ENCODE data around the gene DTX1.

The DTX1 gene

GRCh38 chr12:113055594-113056380 is 743 bp upstream of the DTX1 start:
- DNase-seq = no peak

DNA sequence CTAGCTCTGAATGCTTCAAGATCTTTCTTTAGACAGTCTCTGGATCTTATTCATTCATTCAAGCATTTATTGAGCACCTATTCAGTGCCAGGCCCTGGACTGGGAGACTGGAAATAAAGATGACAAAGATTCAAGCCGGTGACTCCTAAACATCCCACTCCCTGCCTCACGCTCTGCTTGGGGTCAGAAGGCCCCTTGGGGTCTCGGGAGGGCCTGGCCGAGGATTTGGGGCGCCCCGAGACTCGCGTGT is 224 bp upstream of the DTX1 start:
- no peak for DNase-seq

DNA sequence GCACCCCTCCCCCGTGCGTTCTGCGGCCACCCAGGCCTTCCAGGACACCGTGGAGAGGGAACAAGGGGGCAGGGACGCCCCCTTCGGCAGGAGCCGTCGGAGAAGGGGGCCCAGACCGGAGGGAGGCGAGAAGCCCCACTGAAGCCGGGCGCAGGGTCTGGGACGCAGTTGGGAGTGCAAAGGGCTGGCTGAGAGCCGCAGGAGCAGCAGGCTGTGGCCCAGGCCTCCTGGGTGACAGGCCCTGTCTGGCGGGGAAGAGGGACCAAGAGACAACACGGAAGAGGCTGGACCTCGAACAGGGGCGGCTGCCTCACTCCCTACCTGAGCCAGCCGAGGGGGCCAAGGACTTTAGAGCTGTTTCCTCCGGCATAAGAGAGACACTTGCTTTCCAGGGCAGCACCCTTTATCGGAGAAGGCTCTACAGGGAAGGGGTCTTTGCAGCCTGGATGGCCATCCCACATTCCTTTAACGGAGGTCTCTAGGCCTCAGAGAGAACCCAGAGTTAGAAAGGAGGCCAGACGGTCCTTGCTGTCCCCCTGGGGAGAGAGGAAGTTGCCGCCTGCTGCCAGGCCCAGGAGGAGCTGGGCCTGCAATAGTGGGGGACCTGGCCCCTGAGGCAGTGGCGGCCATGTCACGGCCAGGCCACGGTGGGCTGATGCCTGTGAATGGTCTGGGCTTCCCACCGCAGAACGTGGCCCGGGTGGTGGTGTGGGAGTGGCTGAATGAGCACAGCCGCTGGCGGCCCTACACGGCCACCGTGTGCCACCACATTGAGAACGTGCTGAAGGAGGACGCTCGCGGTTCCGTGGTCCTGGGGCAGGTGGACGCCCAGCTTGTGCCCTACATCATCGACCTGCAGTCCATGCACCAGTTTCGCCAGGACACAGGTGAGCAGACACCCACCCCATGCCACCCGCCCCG is 1.3 kb downstream of the DTX1 start:
- DNase-seq = no peak

DNA sequence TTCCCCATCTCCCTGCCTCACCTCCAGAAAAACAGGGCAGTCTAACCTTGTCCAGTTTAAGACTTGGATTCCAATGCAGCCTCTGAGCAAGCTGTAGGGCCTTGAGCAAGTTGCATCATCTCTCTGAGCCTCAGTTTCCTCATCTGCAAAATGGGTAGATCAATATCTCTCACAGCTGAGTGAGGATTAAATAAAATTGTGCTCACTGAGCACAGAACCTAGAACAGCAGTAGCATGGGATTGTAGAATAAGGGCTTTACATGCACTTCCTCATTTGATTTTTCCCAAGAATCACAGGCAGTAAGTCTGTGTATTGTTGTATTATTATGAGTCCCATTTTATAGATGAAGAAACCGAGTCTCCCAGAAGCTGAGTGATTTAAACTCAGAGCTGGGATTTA is 2.0 kb downstream of the DTX1 start:
- no peak for DNase-seq

GRCh38 chr12:113059071-113059595 is 2.6 kb downstream of the DTX1 start:
- no peak for DNase-seq

DNA sequence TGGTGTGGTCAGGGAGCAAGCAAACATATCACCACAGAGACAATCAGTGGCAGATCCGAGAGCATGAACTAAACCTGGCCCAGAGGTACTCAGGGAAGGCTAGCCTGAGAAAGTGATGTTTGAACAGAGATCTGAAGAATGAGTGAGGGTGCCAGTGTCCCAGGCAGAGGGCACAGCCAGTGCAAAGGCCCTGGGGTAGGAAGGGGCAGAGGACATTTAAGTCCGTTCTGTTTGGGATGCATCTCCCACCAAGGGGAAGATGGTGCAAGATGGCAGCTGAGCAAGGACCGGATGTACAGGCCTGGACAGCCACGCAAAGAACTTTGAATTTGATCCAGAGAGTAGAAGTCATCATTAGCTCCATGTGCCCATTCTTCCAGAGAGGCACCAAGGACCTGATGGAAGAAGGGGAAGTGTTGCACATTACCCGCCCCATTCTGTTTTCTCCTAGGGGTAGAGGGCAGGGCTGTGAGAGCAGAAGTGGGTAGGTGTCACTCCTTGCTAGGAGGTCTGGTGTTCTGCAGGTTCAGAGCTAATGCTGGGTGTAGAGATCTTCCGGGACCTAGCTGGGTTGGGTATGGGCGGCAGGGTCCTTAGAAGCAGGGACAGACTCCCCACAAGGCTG is 3.9 kb downstream of the DTX1 start:
- DNase-seq = no peak

DNA sequence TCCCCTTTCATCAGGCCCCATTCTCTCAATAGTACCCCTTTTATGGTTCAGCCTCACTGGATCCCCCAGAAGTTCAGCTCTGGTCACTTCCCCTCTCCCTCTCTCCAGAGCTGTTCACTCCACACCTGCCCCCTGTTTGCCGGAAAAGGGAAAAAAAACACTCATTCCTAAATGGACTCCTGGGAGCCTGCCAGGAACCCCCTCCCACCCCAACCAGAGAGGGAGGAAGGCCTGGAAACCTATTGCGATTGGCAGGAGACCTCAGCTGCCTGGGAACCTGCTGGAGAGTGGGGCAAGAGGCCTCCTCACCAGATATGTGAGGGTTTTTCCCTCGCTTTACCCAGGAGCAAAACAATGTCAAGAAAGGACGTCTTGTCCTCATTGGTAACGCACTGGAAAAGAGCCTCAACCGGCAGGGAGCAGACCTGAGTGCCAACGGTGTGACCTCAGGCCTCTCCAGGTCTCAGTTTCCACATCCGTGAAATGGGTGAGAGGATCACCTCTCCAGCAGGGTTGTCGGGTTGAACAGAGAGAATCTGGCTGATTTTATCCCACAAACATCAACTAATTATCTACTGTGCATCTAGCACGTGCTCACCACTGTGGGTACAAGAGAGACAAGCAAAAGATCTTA is 4.6 kb downstream of the DTX1 start:
- DNase-seq = no peak

DNA sequence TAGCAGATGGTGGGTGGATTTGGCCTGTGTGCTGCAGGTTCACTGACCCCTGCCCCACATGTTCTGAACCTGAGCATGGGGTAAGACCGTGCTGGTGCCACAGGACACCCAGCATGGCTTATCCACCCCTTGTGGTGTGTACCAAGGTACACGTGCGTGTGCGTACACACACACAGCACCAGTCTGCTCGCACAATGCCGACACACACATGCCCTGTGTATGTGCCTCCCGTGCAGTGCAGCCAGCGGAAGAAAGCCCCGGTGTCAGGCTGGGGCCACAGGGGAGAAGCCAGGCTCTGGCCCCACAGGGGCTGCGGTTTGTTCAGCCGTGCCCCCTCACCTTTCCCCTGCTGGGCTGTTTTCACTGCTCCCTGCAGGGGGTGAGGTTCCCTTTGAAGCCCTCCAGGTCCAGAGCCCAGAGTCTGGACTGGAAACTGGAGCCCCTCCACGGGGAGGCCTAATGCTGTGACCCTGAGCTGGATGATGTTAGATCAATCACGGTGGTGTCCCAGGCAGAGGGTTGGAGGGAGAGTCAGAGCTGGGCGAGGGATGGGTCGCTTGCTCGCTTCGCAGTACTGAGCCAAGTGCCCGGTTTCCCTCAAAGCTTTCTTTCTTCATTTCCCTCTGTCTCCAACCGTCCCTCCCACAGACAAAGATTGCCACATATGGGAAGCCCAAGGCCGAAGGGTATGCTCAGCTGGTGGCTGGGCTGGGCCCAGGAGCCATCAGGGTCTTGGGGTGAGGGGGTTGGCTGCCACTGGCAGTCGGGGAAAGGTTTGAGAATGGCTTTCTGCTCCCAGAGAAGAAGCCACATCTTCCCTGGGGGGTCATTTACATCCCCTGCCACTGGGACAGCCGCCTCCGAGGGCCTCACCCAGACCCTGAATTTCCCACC is 6.2 kb downstream of the DTX1 start:
- no peak for DNase-seq

GRCh38 chr12:113063396-113064350 is 7.1 kb downstream of the DTX1 start:
- DNase-seq = no peak

GRCh38 chr12:113064395-113065125 is 8.0 kb downstream of the DTX1 start:
- no peak for DNase-seq

- DNase-seq = no peak
Measured at GRCh38 chr12:113065126-113066007, 8.8 kb downstream of the DTX1 start.

GRCh38 chr12:113066813-113067400 is 10.4 kb downstream of the DTX1 start:
- no peak for DNase-seq

GRCh38 chr12:113067987-113068935 is 11.7 kb downstream of the DTX1 start:
- DNase-seq = no peak

GRCh38 chr12:113069149-113069548 is 12.6 kb downstream of the DTX1 start:
- no peak for DNase-seq

- no peak for DNase-seq
Measured at GRCh38 chr12:113069751-113070116, 13.2 kb downstream of the DTX1 start.

DNA sequence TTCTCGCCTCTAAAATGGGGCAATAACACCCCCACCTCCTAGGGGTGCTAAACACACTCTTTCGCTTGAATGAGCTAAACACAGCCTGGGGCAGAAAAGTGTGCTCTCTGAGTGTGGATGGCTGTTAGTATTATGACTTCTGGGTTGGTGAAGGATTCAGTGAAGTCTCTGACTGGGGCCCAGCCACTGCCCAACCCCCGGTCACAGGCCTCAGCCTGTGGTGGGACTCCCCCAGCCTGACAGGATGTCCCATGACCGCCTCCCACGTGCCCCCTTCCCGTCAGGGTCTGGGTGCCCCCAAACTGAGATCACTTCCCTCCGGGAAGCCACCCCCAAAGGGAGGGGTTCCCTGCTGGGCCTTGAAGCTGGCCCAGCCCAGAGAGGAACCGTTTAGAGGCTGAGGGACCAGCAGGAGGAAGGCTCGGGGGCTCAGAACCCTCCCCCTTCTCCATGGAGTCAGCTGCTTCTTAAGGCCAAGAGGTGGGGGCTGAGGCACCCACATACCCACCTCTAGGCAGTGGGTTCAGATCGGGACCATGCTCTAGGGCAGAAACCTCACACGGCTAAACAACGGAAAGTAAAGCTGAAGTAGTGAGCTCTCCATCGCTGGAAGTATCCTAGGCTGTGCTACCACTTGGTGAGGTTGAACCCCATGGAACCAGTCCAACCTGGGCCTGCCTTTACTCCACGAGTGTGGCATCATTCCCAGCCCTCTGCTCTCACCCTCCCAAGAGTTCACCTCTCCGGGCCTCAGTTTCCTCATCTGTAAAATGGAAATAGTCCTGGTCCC is 13.8 kb downstream of the DTX1 start:
- no peak for DNase-seq
